Hepatocyte (in vitro differentiated cells): Measurements from ENCODE around the gene CYFIP1. TPM values are rescaled to one million over a fixed set of nuclear protein-coding genes. Genes with fewer than 3 reads are reported as not detected.

ENCODE experiments used
- DNase-seq: peaks from one replicate; pipeline ENCODE4 v3.0.0-alpha.2; 2016; ENCODE audit warnings: low spot score
- H2AFZ ChIP-seq: fragments of 200-600 bp; sonication (generic); 2 replicates; pipeline ENCODE4 v1.6.0; 2016; ENCODE audit warnings: antibody characterized with exemption, mild to moderate bottlenecking
- H3K27ac ChIP-seq: fragments of 200-600 bp; sonication (generic); 2 replicates; pipeline ENCODE4 v1.5.1; 2016; ENCODE audit warnings: mild to moderate bottlenecking
- H3K27me3 ChIP-seq: fragments of 200-600 bp; sonication (generic); 2 replicates; pipeline ENCODE4 v1.6.1; 2016
- H3K36me3 ChIP-seq: fragments of 200-600 bp; sonication (generic); replicated peaks from 2 replicates; pipeline ENCODE4 v1.5.1; 2016; ENCODE audit warnings: low read depth; ENCODE audit not compliant: insufficient read depth
- H3K4me1 ChIP-seq: fragments of 200-600 bp; sonication (generic); 2 replicates; pipeline ENCODE4 v1.5.1; 2016; ENCODE audit warnings: mild to moderate bottlenecking, moderate library complexity; ENCODE audit not compliant: insufficient read depth
- H3K4me2 ChIP-seq: fragments of 200-600 bp; sonication (generic); 2 replicates; pipeline ENCODE4 v1.6.0; 2016
- H3K4me3 ChIP-seq: fragments of 200-600 bp; sonication (generic); 2 replicates; pipeline ENCODE4 v1.5.1; 2016; ENCODE audit warnings: mild to moderate bottlenecking
- H3K79me2 ChIP-seq: fragments of 200-600 bp; sonication (generic); 2 replicates; pipeline ENCODE4 v1.6.0; 2017; ENCODE audit warnings: mild to moderate bottlenecking
- H3K9me2 ChIP-seq: fragments of 200-600 bp; sonication (generic); replicated peaks from 2 replicates; pipeline ENCODE4 v1.6.0; 2017; ENCODE audit warnings: mild to moderate bottlenecking; ENCODE audit not compliant: insufficient read depth
- H3K9me3 ChIP-seq: fragments of 200-600 bp; sonication (generic); 2 replicates; pipeline ENCODE4 v1.5.1; 2016; ENCODE audit warnings: low read depth, mild to moderate bottlenecking
- H4K20me1 ChIP-seq: fragments of 200-600 bp; sonication (generic); 2 replicates; pipeline ENCODE4 v1.6.0; 2016; ENCODE audit warnings: mild to moderate bottlenecking; ENCODE audit not compliant: insufficient read depth, poor library complexity, severe bottlenecking
- CTCF ChIP-seq: fragments of 200-600 bp; sonication (generic); IDR thresholded peaks from 2 replicates; pipeline ENCODE4 v1.5.1; 2016; ENCODE audit warnings: antibody characterized with exemption, mild to moderate bottlenecking; ENCODE audit not compliant: poor library complexity
- EZH2 ChIP-seq: fragments of 200-600 bp; sonication (generic); IDR thresholded peaks from 2 replicates; pipeline ENCODE4 v1.6.1; 2016; ENCODE audit warnings: antibody characterized with exemption, mild to moderate bottlenecking, borderline replicate concordance
- EZH2phosphoT487 ChIP-seq: fragments of 200-600 bp; sonication (generic); IDR thresholded peaks from one replicate; pipeline ENCODE4 v1.6.1; 2018; ENCODE audit warnings: antibody characterized with exemption, mild to moderate bottlenecking, low read depth, moderate library complexity; ENCODE audit not compliant: unreplicated experiment, severe bottlenecking
- WGBS: methylation state at CpG from one replicate; pipeline ENCODE4 v1.1.6; 2016; ENCODE audit warnings: low lambda C conversion rate; ENCODE audit errors: missing lambda C conversion rate; 5-methylcytosine and 5-hydroxymethylcytosine counted together
- polyA plus RNA-seq: library from polyadenylated mRNA; unstranded; fragments of >200 nt; fragmentation: Nextera tagmentation; extraction: Ambion mirVana; gene quantifications from 2 replicates; pipeline ENCODE4 v1.2.1, GENCODE V29; 2016
- total RNA-seq: library from RNA; depleted of rRNA; stranded (reverse); fragments of >200 nt; gene quantifications from 2 replicates; pipeline ENCODE4 v1.2.3, GENCODE V29; 2014

The CYFIP1 gene
- total and polyA plus RNA-seq, 2 experiments from 2014 or later = 73.4 to 92.2 TPM

DNA sequence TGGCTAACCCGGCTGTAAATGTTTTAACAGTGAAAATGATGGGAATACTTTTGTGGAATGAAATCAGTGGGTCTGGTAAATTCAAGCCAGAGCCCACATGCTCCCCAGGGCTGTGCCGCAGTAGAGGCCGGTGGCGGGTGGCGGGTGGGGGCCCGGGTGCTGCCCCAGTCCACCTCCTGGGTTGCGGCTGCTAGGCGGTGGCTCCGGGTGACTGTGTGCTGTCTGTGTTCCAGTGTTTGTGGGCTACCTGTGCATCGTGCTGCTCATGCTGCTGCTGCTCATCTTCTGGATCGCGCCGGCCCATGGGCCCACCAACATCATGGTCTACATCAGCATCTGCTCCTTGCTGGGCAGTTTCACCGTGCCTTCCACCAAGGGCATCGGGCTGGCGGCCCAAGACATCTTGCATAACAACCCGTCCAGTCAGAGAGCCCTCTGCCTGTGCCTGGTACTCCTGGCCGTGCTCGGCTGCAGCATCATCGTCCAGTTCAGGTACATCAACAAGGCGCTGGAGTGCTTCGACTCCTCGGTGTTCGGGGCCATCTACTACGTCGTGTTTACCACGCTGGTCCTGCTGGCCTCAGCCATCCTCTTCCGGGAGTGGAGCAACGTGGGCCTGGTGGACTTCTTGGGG is 156.6 kb downstream of the CYFIP1 start:
- no peak overlapping the region for H3K27ac ChIP-seq
- no peaks in the 10 kb centered on the region for H3K27me3 ChIP-seq
- H3K4me3 ChIP-seq = no peak overlapping the region
- no peaks in the 10 kb centered on the region for H3K4me1 ChIP-seq
- no peak for TF ChIP-seq EZH2
- no peak for TF ChIP-seq CTCF
- TF ChIP-seq EZH2phosphoT487 = no peak
- no peak for DNase-seq
- no peak overlapping the region for H3K4me2 ChIP-seq
- no peak overlapping the region for H2AFZ ChIP-seq
- no peaks in the 10 kb centered on the region for H3K9me3 ChIP-seq
- no peaks in the 10 kb centered on the region for H3K9me2 ChIP-seq
- H4K20me1 ChIP-seq = no peaks in the 10 kb centered on the region
- H3K36me3 ChIP-seq = no peaks in the 10 kb centered on the region
- H3K79me2 ChIP-seq = no peaks in the 10 kb centered on the region
- 95% methylated on average over 28 of the region's 29 CpGs for WGBS

DNA sequence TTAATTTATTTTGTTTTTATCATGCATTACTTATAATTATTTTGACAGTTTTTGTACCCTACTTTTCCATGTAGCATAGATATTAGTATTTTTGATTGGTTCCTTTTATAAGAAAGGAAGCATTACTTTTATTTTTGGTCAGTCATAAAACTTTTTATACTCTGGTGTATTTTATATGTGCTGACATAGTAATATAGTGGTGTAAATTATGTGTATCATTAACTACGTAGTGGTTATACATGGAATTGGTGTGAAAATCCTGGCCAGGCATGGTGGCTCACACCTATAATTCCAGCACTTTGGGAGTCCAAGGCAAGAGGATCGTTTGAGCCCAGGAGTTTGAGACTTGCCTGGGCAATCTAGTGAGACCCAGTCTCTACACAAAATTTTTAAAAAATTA is 160.5 kb downstream of the CYFIP1 start:
- H4K20me1 ChIP-seq = no peaks in the 10 kb centered on the region
- no peak for TF ChIP-seq EZH2
- no peak for TF ChIP-seq EZH2phosphoT487
- no peak for TF ChIP-seq CTCF
- no peaks in the 10 kb centered on the region for H3K79me2 ChIP-seq
- no peaks in the 10 kb centered on the region for H3K27me3 ChIP-seq
- no peaks in the 10 kb centered on the region for H3K36me3 ChIP-seq
- no peaks in the 10 kb centered on the region for H3K4me1 ChIP-seq
- no peak overlapping the region for H3K4me2 ChIP-seq
- 93% methylated on average over 2 of the region's 2 CpGs for WGBS
- no peak overlapping the region for H3K27ac ChIP-seq
- H3K4me3 ChIP-seq = no peak overlapping the region
- DNase-seq = no peak
- H3K9me3 ChIP-seq = no peaks in the 10 kb centered on the region
- H2AFZ ChIP-seq = no peak overlapping the region
- H3K9me2 ChIP-seq = no peaks in the 10 kb centered on the region

Other genes with a start within 250 kb of the CYFIP1 start
- gene NIPA1, start 193.7 kb downstream of the CYFIP1 start, total RNA-seq = 15.1 and 17.9 TPM in 2 replicates
- gene NIPA1, start 193.7 kb downstream of the CYFIP1 start, polyA plus RNA-seq = 8.0 and 13.4 TPM in 2 replicates
- 77.2 and 79.1 TPM in 2 replicates for gene NIPA2, start 141.7 kb downstream of the CYFIP1 start, total RNA-seq
- gene NIPA2, start 141.7 kb downstream of the CYFIP1 start, polyA plus RNA-seq = 48.7 and 52.7 TPM in 2 replicates
- 21.0 and 29.4 TPM in 2 replicates for gene TUBGCP5, start 59.2 kb upstream of the CYFIP1 start, total RNA-seq
- 9.6 and 14.3 TPM in 2 replicates for gene TUBGCP5, start 59.2 kb upstream of the CYFIP1 start, polyA plus RNA-seq
- gene GOLGA6L1, start 156.5 kb upstream of the CYFIP1 start, total RNA-seq = not detected in 2 replicates
- gene GOLGA6L1, start 156.5 kb upstream of the CYFIP1 start, polyA plus RNA-seq = not detected in 2 replicates